NT2/D1 (cell line): ENCODE results near the gene TBC1D2B.

Experiments used
- SUZ12 ChIP-seq: IDR thresholded peaks from 2 replicates; pipeline ENCODE4 v1.6.1; 2011; ENCODE audit not compliant: insufficient read length, insufficient read depth; ENCODE audit errors: extremely low read depth
- YY1 ChIP-seq: IDR thresholded peaks from 2 replicates; pipeline ENCODE4 v1.6.1; 2011; ENCODE audit not compliant: insufficient read length, insufficient read depth
- ZNF274 ChIP-seq: IDR thresholded peaks from 2 replicates; pipeline ENCODE4 v1.6.1; 2011; ENCODE audit warnings: mild to moderate bottlenecking, low read depth, low read length

DNA sequence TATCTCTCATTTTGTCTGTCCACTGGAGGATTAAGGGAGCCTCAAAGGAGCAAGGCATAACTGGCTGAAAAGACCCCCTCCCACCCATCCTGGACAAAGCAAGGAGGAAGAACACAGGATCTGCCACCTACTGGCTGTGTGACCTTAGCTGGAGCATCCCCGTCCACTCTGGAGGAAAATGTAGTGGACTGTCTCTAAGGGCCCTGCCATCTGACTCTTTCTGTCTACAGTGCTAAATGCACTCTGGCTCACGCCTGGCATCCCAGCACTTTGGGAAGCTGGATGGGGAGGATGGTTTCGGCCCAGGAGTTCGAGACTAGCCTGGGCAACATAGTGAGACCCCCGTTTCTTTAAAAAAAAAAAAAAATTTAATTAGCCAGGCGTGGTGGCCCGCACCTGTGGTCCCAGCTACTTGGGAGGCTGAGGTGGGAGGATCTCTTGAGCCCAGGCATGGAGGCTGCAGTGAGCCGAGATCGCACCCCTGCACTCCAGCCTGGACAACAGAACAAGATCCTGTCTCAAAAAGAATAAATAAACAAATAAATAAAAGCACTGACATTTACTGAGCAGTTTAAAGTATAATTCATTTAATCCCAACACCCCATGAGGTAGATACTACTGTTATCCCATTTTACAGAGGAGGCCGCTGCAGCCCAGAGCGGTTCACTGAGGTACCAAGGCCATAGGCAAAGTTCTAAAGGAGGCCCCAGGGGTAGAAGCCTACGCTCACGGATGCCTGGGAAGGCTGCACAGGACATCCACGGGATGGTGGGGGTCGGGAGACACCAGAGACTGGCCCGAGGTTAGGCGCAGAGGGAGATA, 1.1 kb downstream of the TBC1D2B start:
- TF ChIP-seq ZNF274 (no peak), SUZ12 (no peak), YY1 (no peak)
